Measurements from ENCODE around the gene MBP.
A peak's percentile ranks its signal among the peaks of the same experiment; 100 is the strongest.

MBP gene

DNA sequence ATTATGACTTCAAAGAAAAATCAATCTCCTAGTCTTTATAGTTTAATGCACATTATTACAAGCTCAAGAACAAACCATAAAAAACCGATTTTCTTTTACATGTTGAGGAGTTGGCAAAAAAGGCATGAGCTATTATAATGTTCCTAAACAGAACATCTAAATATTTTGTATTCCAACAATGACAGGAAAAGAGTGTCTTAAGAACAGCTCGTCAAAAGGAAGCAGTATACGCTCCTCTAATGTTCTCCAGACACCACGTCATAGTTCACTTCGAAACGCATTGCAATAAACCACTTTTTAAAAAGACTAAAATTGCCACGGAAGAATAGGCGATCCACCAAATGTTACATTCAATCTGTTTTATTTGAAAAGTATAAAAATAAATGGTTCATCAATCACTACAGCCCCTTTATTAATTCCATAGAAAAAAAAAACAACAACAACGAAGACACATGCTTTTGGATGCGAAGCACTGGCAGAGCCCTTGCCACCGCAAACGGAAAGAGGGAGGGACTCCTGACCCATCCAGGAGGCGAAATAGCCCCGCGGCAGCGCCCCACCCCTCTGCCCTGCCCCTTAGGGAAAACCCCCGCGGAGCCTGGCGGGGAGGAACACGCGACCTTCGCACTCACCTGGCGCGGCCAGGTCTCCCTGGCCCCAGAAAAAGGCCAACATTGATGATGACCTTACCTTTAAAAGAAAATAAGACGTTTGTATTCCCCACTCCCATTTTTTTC lies 45.8 kb downstream of the MBP start:
- no peak for DNase-seq (ENCODE audit: low read depth in 2 of 2, low spot score in 1 of 2)

DNA sequence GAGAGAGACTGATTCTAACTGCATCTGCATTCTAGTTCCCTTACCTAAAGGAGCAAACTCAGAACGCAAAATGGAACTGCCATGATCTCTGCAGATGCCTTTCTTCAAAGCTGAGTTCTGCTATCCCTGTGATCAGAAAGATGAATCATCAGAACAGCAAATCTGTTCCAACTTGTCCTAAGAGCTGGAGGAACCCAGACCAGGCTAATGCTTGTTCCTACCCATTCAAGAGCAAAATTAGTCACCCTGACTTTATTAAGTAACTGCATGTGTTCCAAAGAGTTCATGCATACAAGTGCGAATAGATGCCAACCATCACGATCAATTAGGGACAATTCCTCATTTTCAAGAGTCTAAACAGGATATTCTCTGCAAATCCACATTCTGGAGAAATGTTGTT lies 46.5 kb downstream of the MBP start:
- DNase-seq (ENCODE audit: low read depth in 2 of 2, low spot score in 1 of 2): no peak

DNA sequence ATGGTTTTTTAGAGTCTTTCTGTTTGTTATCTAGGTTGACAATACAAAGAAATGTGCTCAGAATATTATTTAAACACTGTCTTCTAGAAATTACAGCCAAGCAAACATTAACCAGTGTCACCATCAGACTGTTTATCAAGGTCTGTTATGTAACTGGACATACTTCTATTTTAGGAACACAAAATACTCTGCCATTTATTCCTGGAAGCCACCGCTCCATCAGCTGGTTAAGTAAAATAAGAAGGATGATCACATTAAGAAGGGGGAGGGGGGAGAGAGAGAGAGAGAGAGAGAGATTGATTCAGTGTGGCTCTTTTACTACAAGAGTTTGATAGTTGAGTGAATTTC lies 47.9 kb downstream of the MBP start:
- no peak for DNase-seq (ENCODE audit: low read depth in 2 of 2, low spot score in 1 of 2)

DNA sequence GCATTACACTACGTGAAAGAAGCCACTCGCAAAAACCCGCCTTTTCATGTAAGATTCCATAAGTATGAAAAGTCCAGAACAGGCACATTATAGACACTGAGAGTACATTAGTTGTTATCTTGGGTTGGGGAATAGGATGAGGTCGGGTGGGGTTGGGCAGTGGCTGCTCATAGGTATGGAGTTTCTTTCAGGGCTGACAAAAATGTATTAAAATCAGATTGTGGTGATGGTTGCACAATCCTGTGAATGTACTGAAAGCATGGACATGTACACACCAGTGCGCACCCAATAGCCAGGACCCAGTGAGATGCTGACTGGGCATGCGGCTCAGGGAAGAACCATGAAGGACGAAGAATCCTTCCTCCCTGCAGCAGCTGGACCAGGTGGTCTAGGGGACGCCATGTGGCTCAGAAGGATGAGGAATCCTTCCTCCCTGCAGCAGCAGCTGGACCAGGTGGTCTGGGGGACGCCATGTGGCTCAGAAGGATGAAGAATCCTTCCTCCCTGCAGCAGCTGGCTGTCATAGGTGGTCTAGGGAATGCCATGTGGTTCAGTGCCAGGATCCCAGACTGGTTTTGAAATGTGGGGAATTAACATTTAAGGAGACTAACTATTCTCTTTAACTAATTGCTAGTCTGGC lies 50.1 kb downstream of the MBP start:
- no peak for DNase-seq (ENCODE audit: low read depth in 2 of 2, low spot score in 1 of 2)

DNA sequence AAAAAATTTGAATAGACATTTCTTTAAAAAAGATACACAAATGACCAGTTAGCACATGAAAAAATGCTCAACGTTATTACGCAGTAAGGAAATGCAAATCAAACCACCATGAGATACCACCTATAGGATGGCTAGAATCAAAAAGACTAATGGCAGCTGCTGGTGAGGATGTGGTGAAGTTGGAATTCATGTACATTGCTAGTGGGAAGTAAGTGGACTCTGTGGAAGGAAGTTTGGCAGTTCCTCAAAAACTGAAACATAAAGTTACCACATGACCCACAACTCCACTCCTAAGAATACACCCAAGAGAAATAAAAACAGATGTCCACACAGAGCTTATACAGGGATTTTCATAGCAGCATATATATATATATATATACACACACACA lies 51.2 kb downstream of the MBP start:
- DNase-seq (ENCODE audit: low read depth in 2 of 2, low spot score in 1 of 2): no peak

DNA sequence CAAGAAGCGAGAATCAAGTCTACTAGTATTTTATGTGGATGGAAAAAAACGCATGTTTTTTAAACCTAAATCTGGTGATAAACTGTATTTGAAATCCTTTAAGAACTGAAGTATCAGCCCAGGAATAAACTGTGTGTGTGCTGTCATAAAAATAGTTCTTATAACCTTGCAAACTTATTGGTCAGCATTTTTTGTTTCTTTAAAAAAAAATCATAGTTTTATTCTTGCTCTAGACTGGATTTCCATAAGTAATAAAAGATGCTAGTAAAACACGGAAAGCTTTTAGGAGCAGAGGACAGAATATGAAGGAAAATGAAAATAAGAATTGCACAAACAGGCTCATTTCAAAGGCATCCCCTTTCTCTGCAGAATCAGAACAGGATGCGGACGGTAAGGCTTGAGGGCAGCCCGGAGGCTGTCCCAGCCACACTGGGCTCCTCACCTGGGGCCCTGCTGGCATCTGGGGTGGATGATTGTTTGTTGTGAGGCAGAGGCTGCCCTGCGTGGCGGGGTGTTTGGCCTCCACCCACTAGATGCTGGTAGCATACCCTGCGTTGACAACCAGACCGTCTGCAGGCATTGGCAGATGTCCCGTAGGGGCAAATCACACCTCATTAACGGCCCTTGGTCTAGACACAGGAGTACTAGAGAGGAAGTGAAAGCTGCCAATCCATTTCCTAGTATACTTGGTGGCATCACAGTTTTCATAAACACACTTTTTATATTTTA lies 52.5 kb downstream of the MBP start:
- DNase-seq (ENCODE audit: low read depth in 2 of 2, low spot score in 1 of 2): no peak

DNA sequence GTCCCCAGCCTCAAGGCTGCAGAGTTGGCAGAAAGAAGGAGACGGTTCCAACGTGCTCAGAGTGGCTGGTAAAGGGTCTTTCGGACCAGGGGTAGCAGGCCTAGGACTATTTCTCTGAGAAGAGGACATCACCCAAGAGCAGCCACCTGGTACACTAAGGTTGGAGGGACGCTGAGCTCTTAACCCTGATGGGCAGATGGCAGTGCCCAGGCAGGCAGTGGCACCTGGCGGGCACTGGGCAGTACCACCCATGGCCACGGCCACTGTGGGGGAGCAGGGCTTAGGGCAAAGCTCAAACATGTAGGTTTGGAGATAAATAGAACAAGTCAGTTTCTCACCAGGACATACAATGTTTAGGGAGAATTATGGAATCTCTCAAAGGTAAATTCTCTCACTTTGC lies 53.5 kb downstream of the MBP start:
- DNase-seq (ENCODE audit: low read depth in 2 of 2, low spot score in 1 of 2): no peak

DNA sequence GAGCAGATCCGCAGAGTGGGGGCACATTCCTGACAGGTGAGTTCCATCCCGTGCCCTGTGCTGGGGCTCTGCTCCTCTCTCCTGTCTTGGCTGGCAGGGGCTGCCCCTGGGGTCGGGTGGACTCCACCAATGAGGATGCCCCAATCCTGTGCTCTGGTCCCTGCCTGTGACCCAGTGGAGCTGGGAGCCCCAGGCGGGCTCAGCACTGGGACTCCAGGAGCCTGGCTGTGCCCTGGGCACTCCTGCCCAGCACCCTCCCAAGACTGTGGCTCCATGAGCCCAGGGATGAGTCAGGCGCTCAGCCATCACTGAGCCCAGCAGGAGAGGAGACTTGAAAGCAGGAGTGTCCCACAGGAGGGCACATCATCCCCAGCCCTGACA lies 53.9 kb downstream of the MBP start:
- no peak for DNase-seq (ENCODE audit: low read depth in 2 of 2, low spot score in 1 of 2)

DNA sequence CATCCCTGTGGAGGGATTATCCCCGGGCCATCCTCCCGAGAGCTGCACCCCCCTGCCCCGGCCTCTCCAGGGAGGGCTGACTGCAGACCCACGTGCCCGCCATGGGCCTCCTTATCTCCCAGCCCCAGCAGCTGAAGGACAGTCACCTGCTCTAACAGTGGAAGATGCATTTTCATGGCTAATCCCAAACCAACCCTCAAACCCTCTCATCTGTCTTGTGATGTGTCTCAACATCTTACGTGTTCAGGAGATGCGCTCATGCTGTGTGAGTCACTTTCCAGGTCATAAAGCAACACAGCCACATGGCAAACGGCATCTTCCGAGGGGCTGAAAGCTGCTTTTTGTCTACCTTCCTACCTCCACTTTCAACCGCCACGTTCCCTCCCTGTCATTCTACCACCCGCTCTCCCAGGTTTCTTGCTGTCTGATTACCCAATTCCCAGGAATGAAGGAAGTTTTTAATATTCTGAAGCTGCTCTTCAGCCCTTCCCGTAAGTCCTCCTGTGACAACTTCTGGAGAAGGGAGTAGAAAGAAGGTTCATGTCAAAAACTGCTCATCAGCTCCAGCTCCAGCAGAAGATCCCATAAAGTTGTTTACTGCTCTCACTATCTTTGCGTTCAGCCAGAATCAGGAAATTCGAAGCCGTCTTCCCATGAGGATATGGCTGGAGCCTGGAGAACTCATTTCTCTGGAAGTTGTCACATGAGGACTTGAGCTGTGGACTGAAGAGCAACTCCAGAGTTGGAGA lies 54.5 kb downstream of the MBP start:
- DNase-seq (ENCODE audit: low read depth in 2 of 2, low spot score in 1 of 2): no peak

DNA sequence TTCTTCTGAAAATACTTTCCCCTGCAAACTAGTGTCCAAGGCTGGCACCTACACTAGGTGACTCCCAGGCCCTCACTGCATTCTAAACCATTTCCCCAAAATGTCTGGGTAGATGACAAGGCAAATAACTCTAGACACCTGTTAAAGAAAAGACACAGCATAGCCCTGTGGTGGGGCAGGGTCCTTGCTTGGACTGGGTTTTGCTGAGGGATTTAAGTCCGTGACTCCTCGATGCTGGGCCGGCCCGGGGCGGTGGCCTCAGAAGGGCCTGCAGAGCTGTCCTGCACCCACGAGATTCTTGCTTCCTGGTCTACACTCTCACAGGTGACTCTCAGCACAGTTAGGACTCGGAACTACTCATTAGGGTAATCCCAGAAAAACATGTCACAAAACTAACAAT lies 55.2 kb downstream of the MBP start:
- no peak for DNase-seq (ENCODE audit: low read depth in 2 of 2, low spot score in 1 of 2)

DNA sequence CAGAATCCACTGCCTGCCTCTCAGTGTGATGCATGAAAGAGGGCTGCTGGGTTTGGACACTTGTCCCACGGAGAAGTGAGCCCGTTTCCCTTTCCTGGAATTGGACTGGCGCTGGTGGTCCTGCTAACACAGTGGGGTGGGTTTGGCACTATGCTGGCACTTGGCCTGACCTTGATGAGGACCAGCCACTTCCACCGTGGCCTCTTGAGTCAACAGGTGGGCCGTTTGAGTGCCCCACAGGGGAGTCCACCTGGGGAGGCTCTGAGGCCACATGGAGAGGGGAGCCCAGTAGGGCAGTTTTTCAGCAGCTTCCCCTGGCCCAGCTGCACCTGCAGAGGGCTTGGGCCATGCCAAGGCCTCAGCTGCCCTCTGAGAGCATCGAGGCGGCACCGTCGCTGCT lies 56.5 kb downstream of the MBP start:
- no peak for DNase-seq (ENCODE audit: low read depth in 2 of 2, low spot score in 1 of 2)

DNA sequence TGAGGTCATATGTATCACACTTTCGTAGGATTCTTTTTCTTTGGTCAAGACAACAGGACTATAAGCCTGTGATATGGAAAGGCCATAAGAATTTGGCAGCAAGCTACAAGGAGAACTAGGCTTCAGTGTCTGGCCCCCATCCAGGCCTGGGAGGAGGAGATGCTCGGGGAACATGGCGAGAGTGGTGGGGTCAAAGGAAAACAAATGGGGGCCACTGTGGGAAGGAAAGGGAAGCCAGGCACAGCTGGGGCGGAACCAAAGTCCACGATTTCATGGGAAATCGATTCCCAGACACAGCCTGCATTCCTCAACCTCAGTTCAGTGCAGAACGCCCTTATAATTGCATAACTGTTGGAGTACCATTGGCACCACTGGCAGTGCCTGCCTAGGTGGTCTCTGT lies 58.2 kb downstream of the MBP start:
- no peak for DNase-seq (ENCODE audit: low read depth in 2 of 2, low spot score in 1 of 2)

DNA sequence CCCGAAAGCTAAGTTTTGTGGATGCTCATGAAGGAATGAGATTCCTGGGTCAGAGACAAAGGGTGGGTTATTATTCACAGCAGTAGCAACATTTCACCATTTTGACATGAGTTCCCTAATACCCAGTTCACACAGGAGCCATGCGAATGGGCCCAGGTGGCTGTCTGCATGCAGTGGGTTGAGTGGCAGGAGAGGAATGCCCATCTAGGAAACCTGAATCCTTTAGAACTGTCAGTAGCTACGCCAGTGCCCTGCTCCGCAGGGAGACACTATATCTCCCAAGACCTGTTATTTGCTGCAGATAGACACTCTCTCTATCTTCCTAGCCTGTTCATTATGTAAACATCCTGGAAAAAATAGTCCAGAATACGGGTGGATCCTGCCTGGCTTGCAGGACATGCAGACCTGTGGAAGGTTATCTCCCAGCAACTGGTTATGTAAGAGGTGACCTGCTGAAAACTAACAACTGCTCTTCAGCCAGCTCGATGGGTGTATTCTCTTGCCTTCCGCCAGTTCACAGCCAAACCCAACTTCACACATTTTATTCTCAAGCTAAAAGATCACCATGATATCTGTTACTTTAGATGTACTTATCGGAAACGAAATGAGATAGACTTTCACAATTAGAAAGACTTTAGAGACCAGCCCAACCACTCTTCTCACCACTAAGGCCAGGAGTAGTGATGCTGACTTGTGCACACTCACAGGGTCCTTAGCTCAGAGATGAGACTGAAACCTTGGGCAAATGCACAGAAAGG lies 59.1 kb downstream of the MBP start:
- no peak for DNase-seq (ENCODE audit: low read depth in 2 of 2, low spot score in 1 of 2)

DNA sequence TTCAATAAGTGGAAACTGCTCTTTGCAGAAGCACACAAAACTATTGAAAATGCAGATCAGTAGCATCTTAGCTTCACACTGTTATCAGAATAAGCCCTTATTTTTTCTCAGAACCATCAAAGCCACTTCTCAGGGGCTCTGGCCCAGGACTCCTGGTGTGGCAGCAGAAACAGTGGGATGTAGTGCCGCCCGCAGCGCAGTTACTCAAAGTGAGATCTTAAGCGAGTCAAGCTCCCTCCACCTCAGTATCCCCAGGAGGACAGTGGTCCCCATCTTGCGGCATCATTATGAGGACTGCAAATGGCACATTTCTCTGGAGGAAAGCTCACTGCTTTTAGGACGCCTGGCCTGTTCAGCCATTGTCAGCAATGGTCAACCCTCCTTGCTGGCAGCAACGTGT lies 60.0 kb downstream of the MBP start:
- DNase-seq (ENCODE audit: low read depth in 2 of 2, low spot score in 1 of 2): no peak

DNA sequence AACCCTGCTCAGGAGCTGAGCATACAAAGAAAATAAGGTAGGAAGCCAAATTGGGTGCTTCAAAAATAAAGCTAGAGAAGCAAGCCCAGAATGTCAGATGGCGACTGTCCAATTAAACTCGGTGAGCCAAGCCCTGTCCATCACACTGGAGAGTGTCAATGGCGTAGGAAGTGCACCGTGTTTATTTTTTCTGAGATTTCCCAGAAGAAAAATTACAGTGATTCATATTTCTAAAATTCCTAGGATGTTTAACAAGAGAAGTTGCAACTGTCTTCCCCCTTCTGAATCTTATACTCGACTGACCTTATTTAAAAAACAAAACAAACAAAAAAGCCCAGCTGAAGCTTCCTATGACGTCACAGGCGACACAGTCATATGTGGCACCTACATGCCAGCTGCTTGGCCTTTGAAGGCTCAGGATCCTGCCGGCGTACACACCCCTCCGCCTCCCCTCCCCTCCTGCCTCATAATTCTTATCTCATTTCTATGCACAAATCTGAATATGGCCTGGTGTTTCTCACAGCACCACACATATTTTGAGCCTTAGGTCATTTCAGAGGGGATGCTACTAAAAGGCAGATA lies 60.8 kb downstream of the MBP start:
- peak in 1 of 2 donors; percentile 50 for DNase-seq (ENCODE audit: low read depth in 2 of 2, low spot score in 1 of 2)

DNA sequence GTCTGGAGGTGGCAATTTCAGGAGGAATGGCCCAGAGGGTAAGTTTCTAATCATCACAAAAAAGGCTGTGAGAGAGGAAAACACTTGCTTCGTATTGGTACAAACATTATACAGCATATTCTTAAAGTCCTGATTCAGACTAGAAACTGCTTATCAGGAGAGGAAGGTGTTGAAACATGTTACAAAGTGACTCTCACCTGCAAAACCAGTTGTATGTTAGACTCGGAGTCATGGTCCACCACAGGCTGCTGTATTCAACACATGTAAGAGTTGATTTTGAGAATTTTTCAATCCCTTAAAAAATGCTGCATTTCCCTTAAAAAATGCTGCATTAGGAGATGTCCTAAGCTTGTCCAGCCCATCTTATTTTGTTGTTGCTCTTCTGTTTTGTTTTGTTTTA lies 61.5 kb downstream of the MBP start:
- no peak for DNase-seq (ENCODE audit: low read depth in 2 of 2, low spot score in 1 of 2)

DNA sequence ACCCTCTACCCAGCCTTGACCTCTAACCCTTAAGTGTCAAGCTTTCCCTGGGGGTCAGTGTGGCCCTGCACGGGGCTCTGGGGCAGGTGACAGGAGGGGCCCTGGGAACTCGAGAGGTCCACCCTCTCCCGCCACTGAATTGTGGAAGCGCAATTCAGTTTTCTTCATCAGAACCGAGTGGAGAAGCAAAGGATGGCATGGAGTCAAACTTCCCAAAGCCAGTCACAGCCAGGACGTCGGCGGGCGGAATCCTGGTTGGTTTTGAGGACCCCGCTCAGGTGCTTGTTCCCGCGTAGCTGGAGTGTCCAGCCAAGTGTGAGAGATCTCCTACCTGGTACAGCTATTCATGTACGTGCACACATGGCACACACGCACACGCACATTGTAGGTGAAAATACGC lies 62.0 kb downstream of the MBP start:
- DNase-seq (ENCODE audit: low read depth in 2 of 2, low spot score in 1 of 2): no peak

DNA sequence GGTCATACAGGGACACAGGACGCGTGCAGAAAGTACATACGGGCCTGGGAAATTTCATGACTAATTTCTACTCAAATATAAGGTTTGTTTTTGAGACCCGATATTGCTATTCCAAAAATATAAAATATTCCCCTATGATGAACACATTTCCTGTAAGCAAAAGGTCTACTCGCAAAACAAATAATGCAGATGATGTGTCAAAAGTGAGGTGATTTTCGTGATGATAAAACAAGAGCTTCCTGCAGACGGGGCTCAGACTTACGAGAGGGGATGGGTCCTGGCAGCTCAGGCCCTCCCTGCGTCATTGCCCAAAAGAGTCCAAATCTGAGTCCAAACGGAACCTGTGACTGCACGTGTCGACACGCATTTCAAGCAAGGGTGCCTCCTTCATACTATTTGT lies 62.7 kb downstream of the MBP start:
- DNase-seq (ENCODE audit: low read depth in 2 of 2, low spot score in 1 of 2): no peak

DNA sequence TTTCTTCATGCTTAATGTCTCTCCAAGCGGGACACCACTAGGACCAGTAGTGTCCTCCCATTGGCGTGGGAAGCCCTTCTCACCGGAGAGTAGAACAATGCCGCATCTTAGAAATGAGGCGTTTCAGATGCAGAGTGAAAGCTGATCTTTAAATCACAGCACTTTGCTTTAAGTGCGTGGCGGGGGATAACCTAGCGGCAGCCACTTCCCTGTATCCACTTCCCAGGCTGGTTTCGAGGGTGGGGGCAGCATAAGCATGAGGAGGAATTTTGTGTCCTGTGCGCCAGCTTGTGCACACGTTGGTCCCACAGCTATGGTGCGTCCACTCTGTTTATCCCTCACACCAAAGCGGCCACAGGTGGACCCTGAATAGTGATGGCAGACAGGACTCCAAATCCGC lies 63.1 kb downstream of the MBP start:
- no peak for DNase-seq (ENCODE audit: low read depth in 2 of 2, low spot score in 1 of 2)

DNA sequence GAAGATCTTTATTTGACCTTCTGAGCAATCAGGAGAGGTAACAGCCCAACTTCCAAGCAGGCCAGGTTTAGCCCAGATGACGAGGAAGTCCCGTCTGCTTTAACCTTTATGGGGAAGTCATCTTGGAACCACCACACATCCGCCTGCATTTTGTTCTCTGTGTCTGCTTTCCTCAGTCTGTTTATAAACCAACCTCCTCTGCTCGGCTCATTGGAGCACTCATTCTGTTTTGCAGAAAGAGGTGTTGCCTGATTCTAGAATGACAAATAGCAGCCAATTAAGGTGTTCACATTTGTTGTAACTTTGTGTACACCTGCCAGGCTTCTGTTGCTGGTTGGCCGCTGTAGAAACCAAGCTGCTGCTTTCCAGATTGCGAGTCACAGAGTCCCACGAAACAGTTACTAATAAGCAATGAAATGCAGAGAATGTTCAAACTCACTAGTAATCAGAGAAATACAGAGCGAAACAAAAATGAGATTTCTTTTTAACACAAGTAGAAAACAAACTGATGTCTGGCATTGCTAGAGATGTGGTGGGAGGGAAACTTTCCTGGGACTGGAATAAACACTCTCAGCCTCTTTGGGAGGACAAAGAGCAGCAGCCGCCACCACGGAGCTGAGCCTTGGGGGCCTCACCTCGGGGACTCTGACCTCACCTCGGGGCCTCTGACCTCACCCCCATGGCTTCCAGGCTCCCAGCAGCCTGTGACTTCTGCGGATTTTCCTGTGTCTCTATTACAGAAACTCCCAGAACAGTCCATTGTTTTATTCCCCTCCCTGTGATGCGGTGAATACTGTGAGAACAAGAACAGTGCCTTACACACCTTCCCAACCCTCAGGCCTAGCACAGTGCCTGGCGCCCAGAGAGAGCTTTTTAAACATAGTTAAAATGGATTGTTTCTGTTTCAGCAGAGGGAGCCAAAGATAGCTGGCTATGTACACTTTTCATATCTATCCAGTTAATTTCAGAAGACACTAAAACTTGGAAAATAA lies 64.0 kb downstream of the MBP start:
- DNase-seq (ENCODE audit: low read depth in 2 of 2, low spot score in 1 of 2): no peak

All from stimulated activated CD8-positive, alpha-beta memory T cell treated with anti-CD3 and anti-CD28 coated beads, Interleukin-4, amount 100 ng/mL, for 4 hours (primary cell).